Esophagus (tissue), 2 donors: ENCODE results near the gene TTLL6. TPM values are rescaled to one million over a fixed set of nuclear protein-coding genes. Genes with fewer than 3 reads are reported as not detected.

ENCODE experiments used
- H3K27ac ChIP-seq, 2 donors: one replicate each; pipeline ENCODE4 v1.5.1; 2013; ENCODE audit warnings: low read depth in 2 of 2, mild to moderate bottlenecking in 2 of 2, inconsistent platforms in 1 of 2, low read length in 1 of 2, moderate library complexity in 1 of 2
- H3K27me3 ChIP-seq, 2 donors: one replicate each; pipeline ENCODE4 v1.6.1; 2013; ENCODE audit warnings: low read length in 2 of 2, control low read depth in 1 of 2, mild to moderate bottlenecking in 1 of 2; ENCODE audit not compliant: insufficient read depth in 2 of 2, control insufficient read depth in 1 of 2
- H3K36me3 ChIP-seq, 2 donors: one replicate each; pipeline ENCODE4 v1.6.1; 2013; ENCODE audit warnings: low read length in 1 of 2; ENCODE audit not compliant: control insufficient read depth in 2 of 2, insufficient read depth in 2 of 2
- H3K4me1 ChIP-seq, 2 donors: one replicate each; pipeline ENCODE4 v1.6.1; 2013; ENCODE audit warnings: low read length in 1 of 2; ENCODE audit not compliant: control insufficient read depth in 2 of 2, insufficient read depth in 2 of 2
- H3K4me3 ChIP-seq, 2 donors: one replicate each; pipeline ENCODE4 v1.5.1; 2013; ENCODE audit warnings: low read length in 2 of 2, mild to moderate bottlenecking in 2 of 2, low read depth in 1 of 2, moderate library complexity in 1 of 2
- H3K9me3 ChIP-seq, 2 donors: one replicate each; pipeline ENCODE4 v1.6.1; 2013; ENCODE audit warnings: mild to moderate bottlenecking in 2 of 2, low read depth in 1 of 2, low read length in 1 of 2, moderate library complexity in 1 of 2; ENCODE audit not compliant: control insufficient read depth in 2 of 2, insufficient read depth in 1 of 2
- WGBS, 2 donors: extraction: QIAGEN DNeasy Blood & Tissue Kit; methylation state at CpG; one replicate each; pipeline ENCODE4 v1.1.7; 2013; 5-methylcytosine and 5-hydroxymethylcytosine counted together
- polyA plus RNA-seq, 2 donors: library from polyadenylated mRNA; stranded (reverse); fragments of 200-250 nt; gene quantifications; one replicate each; pipeline ENCODE4 v1.2.3, GENCODE V29; 2013
- donor health status: healthy with polysubstance abuse.
- donor health status: Bipolar disorder and iron deficiency.

TTLL6 gene
- polyA plus RNA-seq, 2 donors = 0.02 to 0.05 TPM

DNA sequence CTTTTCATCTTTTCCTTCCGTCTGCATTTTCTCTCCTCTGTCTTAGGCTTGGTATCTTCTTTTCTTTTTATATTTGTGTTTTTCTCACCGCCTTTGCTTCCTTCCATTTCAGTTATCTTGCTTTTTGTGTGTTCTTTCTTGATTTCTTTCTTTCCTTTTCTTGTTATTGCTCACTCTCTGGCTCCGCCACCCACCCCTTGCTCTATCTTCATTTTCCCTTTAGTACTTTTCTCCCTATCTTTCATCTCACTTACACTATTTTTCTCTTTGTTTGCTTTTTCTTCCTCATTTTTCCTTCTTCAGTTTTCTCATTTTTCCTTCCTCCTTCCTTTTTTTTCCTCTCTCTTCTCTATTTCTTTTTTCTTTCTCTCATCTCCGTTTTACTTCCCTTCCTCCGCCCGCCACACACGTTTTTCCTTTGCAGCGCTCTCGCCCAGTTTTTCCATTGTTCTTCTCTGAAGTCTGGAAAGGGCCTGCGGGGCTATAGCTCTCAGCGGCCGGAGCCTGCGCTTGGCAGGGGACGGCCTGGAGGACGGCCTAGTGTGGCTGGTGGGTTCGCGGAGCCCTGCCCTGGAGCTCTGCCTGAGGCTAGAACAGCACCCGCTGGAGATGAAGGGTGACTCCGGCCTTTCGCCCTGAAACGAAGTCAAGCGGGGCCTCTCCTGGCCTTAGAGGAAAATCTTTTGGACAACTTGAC, 83.2 kb downstream of the TTLL6 start:
- Histone ChIP-seq H3K27me3 (peaks cover 10 to 39% of the 10 kb centered on the region in 2 donors), H3K9me3 (no peaks in the 10 kb centered on the region), H3K4me3 (no peak overlapping the region), H3K36me3 (no peaks in the 10 kb centered on the region), H3K4me1 (peaks cover 0 to under 1% of the 10 kb centered on the region in 2 donors), H3K27ac (no peak overlapping the region)
- WGBS, 2 donors = 14 to 15% methylated on average over 22 of the region's 22 CpGs

GRCh38 chr17:48732688-48733629, 84.1 kb downstream of the TTLL6 start:
- 3 to 7% methylated on average over 50 of the region's 50 CpGs for WGBS, 2 donors
- Histone ChIP-seq H3K27me3 (peaks cover 10 to 41% of the 10 kb centered on the region in 2 donors), H3K4me3 (no peak overlapping the region)

DNA sequence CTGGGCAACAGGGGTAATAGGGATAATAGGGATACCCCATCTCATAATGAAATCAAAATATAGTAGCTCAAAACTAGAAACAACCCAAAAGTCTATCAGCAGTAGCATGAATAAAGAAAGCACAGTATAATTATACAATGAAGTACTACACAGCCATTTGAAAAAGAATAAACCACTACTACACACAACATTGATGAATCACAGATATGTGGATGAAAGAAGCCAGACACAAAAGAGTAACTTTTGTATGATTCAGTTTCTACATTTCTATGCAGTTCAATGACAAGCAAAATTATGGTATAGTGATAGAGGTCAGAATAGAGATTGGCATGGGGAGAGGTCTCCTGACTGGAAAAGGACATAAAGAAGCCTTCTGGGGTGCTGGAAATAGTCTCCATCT, 85.7 kb downstream of the TTLL6 start:
- Histone ChIP-seq H3K9me3 (peaks cover 0 to 6% of the 10 kb centered on the region in 2 donors), H3K27ac (no peak overlapping the region), H3K36me3 (no peaks in the 10 kb centered on the region), H3K27me3 (peaks cover 10 to 56% of the 10 kb centered on the region in 2 donors), H3K4me1 (peaks cover 0 to 4% of the 10 kb centered on the region in 2 donors), H3K4me3 (no peak overlapping the region)

More at GRCh38 chr17:48732688-48733629, 84.1 kb downstream of the TTLL6 start:
- Histone ChIP-seq H3K27ac (no peak overlapping the region), H3K9me3 (peaks cover 0 to 2% of the 10 kb centered on the region in 2 donors), H3K4me1 (peaks cover 0 to 4% of the 10 kb centered on the region in 2 donors), H3K36me3 (no peaks in the 10 kb centered on the region)

DNA sequence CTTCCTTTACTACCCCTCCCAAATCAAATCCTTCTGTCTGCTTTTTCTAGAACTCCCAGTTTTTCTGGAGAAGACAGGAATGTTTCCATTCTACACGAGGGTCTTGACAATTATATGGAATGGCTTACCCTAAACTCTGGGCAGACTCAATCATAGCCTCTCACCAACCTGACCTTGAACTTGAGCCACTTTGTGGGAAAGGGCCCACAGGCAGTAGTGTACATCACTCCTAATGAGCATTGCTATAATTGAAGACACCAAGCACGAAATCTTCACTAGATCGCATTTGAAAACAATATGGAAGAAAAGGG, 86.8 kb downstream of the TTLL6 start:
- WGBS, 2 donors = 32 to 38% methylated on average over 3 of the region's 3 CpGs

GRCh38 chr17:48729335-48730239, 87.4 kb downstream of the TTLL6 start:
- peaks cover 4 to 61% of the 10 kb centered on the region in 2 donors for H3K27me3 ChIP-seq
- no peaks in the 10 kb centered on the region for H3K36me3 ChIP-seq
- H3K4me1 ChIP-seq = peaks cover 0 to 10% of the 10 kb centered on the region in 2 donors
- peaks cover 0 to 6% of the 10 kb centered on the region in 2 donors for H3K9me3 ChIP-seq
- no peak overlapping the region for H3K27ac ChIP-seq
- no peak overlapping the region for H3K4me3 ChIP-seq
- WGBS, 2 donors = 11 to 14% methylated on average over 19 of the region's 19 CpGs

More for the DNA sequence above, 86.8 kb downstream of the TTLL6 start:
- no peaks in the 10 kb centered on the region for H3K36me3 ChIP-seq
- peaks cover 10 to 61% of the 10 kb centered on the region in 2 donors for H3K27me3 ChIP-seq
- H3K4me1 ChIP-seq = peaks cover 0 to 6% of the 10 kb centered on the region in 2 donors
- H3K27ac ChIP-seq = no peak overlapping the region
- H3K9me3 ChIP-seq = peaks cover 0 to 6% of the 10 kb centered on the region in 2 donors
- H3K4me3 ChIP-seq = no peak overlapping the region

DNA sequence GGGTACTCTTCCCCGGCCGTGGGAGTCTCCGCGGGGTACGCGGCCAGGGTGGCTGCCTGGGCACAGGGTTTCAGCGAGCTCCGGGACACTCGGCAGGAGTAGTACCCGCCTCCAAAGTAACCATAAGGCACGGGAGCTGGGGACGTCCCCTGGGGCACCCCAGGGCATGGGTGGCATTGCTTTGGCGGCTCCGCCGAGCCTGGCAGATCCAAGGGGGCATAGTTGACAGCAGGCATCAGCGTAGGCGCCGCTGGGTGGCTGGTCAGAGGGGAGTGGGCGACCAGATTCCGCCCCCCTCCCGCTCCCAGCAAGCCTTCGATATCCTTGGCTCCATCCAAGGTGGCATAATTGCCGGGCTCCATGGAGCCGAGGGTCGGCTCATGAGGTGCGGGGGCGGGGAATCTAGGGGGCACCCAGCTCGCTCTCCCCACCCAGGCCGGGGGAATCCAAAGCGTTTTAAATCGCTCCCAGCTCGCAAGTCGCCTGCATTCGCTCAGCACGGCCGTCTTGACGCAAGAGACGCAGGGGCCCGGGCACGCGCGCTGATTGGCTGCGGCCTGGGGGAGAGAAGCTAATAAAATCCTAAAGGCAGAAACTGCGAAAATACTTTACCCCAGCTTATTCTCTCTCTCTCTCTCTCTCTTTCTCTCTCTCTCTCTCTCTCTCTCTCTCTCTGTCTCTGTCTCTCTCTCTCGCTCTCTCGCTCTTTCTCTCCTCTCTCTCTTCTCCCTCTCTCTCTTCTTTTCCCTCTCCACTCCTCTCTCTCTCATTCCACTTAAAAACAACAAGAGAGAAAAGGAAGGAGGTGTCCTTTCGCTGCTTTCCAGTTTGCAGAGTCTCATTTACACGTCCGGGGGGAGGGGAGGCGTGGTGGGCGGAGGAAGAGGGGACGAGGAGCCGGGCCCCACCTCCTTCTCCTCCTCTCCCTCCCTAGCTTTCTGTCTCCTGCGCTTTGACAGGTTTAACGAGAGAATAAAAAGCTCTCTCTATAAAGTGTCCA, 88.5 kb downstream of the TTLL6 start, which contains the start of gene HOXB13:
TSS of gene HOXB13 (minus strand) at position 519 of the 1,000 bp plus-strand sequence. CDS start at position 362, 157 bp downstream.
- WGBS, 2 donors = 5 to 6% methylated on average over 52 to 55 of the region's 55 CpGs
- Histone ChIP-seq H3K4me1 (peaks cover 0 to 10% of the 10 kb centered on the region in 2 donors), H3K4me3 (no peak within 1 kb of the TSS), H3K27me3 (peaks cover 4 to 59% of the 10 kb centered on the region in 2 donors), H3K9me3 (peaks cover 0 to 6% of the 10 kb centered on the region in 2 donors), H3K27ac (no peak within 1 kb of the TSS), H3K36me3 (no peaks in the 10 kb centered on the region)

DNA sequence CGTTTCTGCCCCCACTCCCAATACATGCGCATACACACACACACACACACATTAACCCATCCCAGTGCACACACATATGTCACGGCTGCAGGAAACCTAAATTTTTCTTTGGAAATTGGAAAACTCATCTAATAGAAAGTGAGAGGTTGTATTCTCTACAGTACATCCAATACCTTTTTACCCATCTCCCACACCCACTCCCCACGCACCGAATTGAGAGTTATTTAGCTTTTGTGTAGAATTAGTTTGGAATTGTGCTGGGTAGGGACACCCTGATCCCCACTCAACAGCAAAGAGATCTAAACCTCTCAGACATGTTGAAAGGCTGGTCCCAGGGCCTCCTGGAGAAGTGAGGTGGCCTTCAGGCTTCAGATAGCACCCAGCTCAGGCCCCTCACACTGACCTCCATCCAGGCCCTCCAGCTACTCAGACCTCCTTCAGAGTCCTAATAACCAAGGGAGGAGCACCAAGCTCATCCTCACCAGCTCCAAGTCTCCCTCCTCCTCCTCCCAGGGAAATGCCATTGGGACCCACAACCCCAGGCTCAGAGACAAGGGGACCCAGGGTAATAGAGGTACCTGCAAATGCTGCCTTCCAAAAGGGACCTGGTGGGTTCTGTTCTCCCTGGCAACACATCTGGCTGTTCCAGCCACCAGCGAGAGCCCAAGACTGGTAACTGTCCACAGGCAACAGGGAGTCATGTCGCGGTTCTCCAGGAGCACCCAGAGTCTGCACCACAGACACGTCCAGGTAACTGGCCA, 89.4 kb downstream of the TTLL6 start:
- 32 to 40% methylated on average over 9 of the region's 9 CpGs for whole genome bisulfite sequencing, 2 donors
- Histone ChIP-seq H3K4me3 (no peak overlapping the region), H3K27me3 (peaks cover 11 to 58% of the 10 kb centered on the region in 2 donors)

DNA sequence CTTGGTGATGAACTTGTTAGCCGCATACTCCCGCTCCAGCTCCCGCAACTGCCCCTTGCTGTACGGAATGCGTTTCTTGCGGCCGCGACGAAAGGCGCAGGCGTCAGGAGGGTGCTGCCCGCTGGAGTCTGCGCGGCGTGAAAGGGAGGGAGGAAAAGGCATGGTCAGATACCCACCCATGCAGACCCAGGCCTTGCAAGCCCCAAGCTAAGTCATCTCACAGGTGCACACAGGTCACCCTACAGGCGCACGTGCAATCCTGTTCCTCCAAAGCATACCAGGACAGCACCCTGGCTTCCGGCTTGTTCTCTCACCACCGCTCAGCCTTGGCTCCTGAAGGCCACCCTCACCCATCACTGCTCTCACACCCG, 90.1 kb downstream of the TTLL6 start:
- no peak overlapping the region for H3K4me3 ChIP-seq
- 12 to 16% methylated on average over 20 of the region's 20 CpGs for WGBS, 2 donors
- H3K27me3 ChIP-seq = peaks cover 13 to 64% of the 10 kb centered on the region in 2 donors
- peaks cover 0 to 10% of the 10 kb centered on the region in 2 donors for H3K4me1 ChIP-seq
- peaks cover 0 to 10% of the 10 kb centered on the region in 2 donors for H3K9me3 ChIP-seq
- H3K36me3 ChIP-seq = no peaks in the 10 kb centered on the region
- no peak overlapping the region for H3K27ac ChIP-seq

More for the DNA sequence above, 89.4 kb downstream of the TTLL6 start:
- Histone ChIP-seq H3K9me3 (peaks cover 0 to 6% of the 10 kb centered on the region in 2 donors), H3K36me3 (no peaks in the 10 kb centered on the region), H3K27ac (no peak overlapping the region), H3K4me1 (peaks cover 0 to 10% of the 10 kb centered on the region in 2 donors)
